ENCODE measurements around the gene VMAC. TPM values are rescaled to one million over a fixed set of nuclear protein-coding genes. Genes with fewer than 3 reads are reported as not detected.

The VMAC gene
- polyA plus RNA-seq, 2 of the 4 experiments (the other 2 are of a cell fraction) = 1.1 to 1.6 TPM

DNA sequence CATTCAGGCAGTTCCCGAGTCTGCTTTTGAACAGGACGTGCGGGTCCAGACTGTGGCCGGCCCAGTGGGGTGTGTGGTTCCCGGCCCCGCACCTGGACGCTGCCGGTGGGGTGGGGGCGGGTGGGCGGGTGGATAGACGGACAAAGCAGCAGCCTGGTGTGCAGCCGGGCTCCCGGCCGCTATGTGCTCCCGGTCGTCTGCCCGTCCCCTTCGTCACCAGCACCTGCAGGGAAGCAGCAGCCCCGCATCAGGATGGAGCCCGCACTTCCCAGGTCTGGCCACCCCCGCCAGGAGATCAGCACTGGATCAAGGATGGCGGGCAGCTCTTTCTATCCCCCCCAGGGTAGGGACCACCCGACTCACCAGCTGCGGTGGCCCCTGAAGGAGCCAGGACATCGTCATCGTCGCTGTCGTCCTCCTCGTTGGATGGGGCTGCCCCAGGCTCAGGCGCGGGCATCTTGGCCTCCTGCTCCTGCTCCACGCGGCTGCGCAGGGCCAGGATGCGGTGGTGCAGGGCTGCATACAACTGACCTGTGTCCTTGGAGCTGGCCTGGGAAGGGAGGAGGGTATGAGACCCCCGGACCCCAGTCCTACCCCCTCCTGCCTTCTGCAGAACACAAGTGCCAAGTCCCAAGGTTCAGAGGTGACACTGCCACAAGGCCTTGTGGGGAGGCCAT lies 12.9 kb downstream of the VMAC start:
- ATAC-seq (no peak), FAIRE-seq (no peak), DNase-seq (ENCODE audit: low read depth in 1 of 2, low spot score in 1 of 2) (no peak)
- H3K4me1 ChIP-seq = peaks cover 15% of the 10 kb centered on the region
- no peak overlapping the region for H3K4me2 ChIP-seq
- H3K9me3 ChIP-seq = no peaks in the 10 kb centered on the region
- WGBS (ENCODE audit: missing lambda C conversion rate) = 95% methylated on average over 4 of the region's 36 CpGs
- ChIA-PET POLR2A (no interaction called here), CTCF (interaction anchor here (1.1 kb wide), 1 partner anchor 34 kb away, joined by 3 read pairs; no protein-coding TSS in a partner anchor)
- TF ChIP-seq POLR2A (IDR thresholded peaks at IDR 0.05; ENCODE audit: low read length) (no peak), CHD4 (IDR thresholded peaks at IDR 0.05; ENCODE audit: borderline replicate concordance) (no peak), ESRRA (IDR thresholded peaks at IDR 0.05; ENCODE audit: borderline replicate concordance, low read length) (no peak), TP53 (CRISPR knock-in tag; IDR thresholded peaks at IDR 0.05) (no peak)
- TF ChIP-seq, protein P1, sequence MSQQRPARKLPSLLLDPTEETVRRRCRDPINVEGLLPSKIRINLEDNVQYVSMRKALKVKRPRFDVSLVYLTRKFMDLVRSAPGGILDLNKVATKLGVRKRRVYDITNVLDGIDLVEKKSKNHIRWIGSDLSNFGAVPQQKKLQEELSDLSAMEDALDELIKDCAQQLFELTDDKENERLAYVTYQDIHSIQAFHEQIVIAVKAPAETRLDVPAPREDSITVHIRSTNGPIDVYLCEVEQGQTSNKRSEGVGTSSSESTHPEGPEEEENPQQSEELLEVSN (IDR thresholded peaks at IDR 0.05; ENCODE audit: borderline replicate concordance, low read depth) = no peak
- no peak overlapping the region for H3K4me3 ChIP-seq
- H3K27ac ChIP-seq = no peak overlapping the region

DNA sequence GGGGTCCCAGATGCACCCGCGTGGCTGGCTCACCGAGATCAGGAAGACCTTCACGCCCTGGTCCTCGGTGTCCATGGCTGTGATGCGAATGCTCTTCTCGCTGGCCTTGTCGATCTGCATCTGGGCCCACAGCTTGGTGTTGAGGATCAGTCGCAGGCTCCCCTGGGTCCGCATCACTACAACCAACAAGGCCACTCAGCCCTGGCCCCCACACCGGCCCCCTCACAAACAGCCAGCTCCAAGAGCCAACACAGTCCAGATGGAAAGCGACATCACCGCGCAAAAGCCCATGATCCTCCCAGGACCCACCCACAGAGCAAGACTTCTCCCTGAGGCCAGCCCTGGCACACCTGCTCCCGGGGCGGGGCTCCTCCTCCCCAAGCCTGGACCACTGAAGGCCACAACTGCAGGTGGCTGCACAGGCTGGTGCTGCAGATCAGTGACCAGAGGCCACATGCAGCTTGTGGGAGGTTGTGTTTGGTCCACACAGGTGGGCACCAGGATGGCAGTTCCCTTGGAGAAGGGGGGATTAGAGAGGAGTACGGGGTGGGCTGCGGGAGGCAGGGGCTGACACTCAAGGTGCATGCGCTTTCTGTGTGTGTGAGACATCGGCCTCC lies 13.9 kb downstream of the VMAC start:
- Histone ChIP-seq H3K9me3 (no peaks in the 10 kb centered on the region), H3K4me2 (no peak overlapping the region), H3K4me3 (no peak overlapping the region), H3K27ac (no peak overlapping the region), H3K4me1 (peaks cover 15% of the 10 kb centered on the region)
- WGBS (ENCODE audit: missing lambda C conversion rate) = 97% methylated on average over 6 of the region's 20 CpGs
- ATAC-seq (no peak), DNase-seq (ENCODE audit: low read depth in 1 of 2, low spot score in 1 of 2) (no peak), FAIRE-seq (no peak)
- ChIA-PET CTCF (interaction anchor here (0.6 kb wide), 1 partner anchor 72 kb away, joined by 3 read pairs; no protein-coding TSS in a partner anchor), POLR2A (no interaction called here)
- TF ChIP-seq, protein P2, sequence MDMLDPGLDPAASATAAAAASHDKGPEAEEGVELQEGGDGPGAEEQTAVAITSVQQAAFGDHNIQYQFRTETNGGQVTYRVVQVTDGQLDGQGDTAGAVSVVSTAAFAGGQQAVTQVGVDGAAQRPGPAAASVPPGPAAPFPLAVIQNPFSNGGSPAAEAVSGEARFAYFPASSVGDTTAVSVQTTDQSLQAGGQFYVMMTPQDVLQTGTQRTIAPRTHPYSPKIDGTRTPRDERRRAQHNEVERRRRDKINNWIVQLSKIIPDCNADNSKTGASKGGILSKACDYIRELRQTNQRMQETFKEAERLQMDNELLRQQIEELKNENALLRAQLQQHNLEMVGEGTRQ (IDR thresholded peaks at IDR 0.05) = no peak
- no peak for TF ChIP-seq SMC3 (IDR thresholded peaks at IDR 0.05)
- TF ChIP-seq, protein P1 (IDR thresholded peaks at IDR 0.05; ENCODE audit: borderline replicate concordance, low read depth) = no peak
- TF ChIP-seq NR3C1 (IDR thresholded peaks at IDR 0.05) = no peak
- TF ChIP-seq KDM5A (IDR thresholded peaks at IDR 0.05) = no peak
- TF ChIP-seq RARB (CRISPR knock-in tag; IDR thresholded peaks at IDR 0.05) = no peak
- TF ChIP-seq CHD2 (IDR thresholded peaks at IDR 0.05; ENCODE audit: low read length, partially characterized antibody) = no peak
- no peak for TF ChIP-seq HDAC2 (IDR thresholded peaks at IDR 0.05)
- TF ChIP-seq TFCP2L1 (CRISPR knock-in tag; IDR thresholded peaks at IDR 0.05) = no peak
- TF ChIP-seq, protein P3, sequence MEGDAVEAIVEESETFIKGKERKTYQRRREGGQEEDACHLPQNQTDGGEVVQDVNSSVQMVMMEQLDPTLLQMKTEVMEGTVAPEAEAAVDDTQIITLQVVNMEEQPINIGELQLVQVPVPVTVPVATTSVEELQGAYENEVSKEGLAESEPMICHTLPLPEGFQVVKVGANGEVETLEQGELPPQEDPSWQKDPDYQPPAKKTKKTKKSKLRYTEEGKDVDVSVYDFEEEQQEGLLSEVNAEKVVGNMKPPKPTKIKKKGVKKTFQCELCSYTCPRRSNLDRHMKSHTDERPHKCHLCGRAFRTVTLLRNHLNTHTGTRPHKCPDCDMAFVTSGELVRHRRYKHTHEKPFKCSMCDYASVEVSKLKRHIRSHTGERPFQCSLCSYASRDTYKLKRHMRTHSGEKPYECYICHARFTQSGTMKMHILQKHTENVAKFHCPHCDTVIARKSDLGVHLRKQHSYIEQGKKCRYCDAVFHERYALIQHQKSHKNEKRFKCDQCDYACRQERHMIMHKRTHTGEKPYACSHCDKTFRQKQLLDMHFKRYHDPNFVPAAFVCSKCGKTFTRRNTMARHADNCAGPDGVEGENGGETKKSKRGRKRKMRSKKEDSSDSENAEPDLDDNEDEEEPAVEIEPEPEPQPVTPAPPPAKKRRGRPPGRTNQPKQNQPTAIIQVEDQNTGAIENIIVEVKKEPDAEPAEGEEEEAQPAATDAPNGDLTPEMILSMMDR (IDR thresholded peaks at IDR 0.05) = no peak
- TF ChIP-seq MAFK (IDR thresholded peaks at IDR 0.05; ENCODE audit: partially characterized antibody) = no peak
- no peak for TF ChIP-seq ZSCAN20 (CRISPR knock-in tag; IDR thresholded peaks at IDR 0.05)
- TF ChIP-seq FOXS1 (CRISPR knock-in tag; IDR thresholded peaks at IDR 0.05) = no peak
- TF ChIP-seq, protein P4, sequence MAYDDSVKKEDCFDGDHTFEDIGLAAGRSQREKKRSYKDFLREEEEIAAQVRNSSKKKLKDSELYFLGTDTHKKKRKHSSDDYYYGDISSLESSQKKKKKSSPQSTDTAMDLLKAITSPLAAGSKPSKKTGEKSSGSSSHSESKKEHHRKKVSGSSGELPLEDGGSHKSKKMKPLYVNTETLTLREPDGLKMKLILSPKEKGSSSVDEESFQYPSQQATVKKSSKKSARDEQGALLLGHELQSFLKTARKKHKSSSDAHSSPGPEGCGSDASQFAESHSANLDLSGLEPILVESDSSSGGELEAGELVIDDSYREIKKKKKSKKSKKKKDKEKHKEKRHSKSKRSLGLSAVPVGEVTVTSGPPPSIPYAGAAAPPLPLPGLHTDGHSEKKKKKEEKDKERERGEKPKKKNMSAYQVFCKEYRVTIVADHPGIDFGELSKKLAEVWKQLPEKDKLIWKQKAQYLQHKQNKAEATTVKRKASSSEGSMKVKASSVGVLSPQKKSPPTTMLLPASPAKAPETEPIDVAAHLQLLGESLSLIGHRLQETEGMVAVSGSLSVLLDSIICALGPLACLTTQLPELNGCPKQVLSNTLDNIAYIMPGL (CRISPR knock-in tag; IDR thresholded peaks at IDR 0.05; ENCODE audit: borderline replicate concordance) = no peak
- no peak for TF ChIP-seq HEYL (CRISPR knock-in tag; IDR thresholded peaks at IDR 0.05)
- TF ChIP-seq CEBPB (IDR thresholded peaks at IDR 0.05) = no peak
- TF ChIP-seq, protein P5, sequence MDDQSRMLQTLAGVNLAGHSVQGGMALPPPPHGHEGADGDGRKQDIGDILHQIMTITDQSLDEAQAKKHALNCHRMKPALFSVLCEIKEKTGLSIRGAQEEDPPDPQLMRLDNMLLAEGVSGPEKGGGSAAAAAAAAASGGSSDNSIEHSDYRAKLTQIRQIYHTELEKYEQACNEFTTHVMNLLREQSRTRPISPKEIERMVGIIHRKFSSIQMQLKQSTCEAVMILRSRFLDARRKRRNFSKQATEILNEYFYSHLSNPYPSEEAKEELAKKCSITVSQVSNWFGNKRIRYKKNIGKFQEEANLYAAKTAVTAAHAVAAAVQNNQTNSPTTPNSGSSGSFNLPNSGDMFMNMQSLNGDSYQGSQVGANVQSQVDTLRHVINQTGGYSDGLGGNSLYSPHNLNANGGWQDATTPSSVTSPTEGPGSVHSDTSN (IDR thresholded peaks at IDR 0.05) = no peak
